ENCODE data around the gene SPSB3. TPM values are rescaled to one million over a fixed set of nuclear protein-coding genes. Genes with fewer than 3 reads are reported as not detected.
A peak's percentile ranks its signal among the peaks of the same experiment; 100 is the strongest.

The SPSB3 gene
- total and polyA plus RNA-seq, 2 experiments from 2014 or later = 96.4 to 101 TPM

- H3K4me1 ChIP-seq (ENCODE audit: low read depth) = peaks cover 17% of the 10 kb centered on the region
- no peaks in the 10 kb centered on the region for H3K9me3 ChIP-seq (ENCODE audit: low read depth)
- no peaks in the 10 kb centered on the region for H3K27me3 ChIP-seq
- H3K4me3 ChIP-seq = peak within 1 kb of the TSS; percentile 83
- peak; percentile 93 to 97 for DNase-seq (ENCODE audit: low read depth in 1 of 2, low spot score in 1 of 2)
- peaks cover 3% of the 10 kb centered on the region for H3K36me3 ChIP-seq
- TF ChIP-seq, protein P1, sequence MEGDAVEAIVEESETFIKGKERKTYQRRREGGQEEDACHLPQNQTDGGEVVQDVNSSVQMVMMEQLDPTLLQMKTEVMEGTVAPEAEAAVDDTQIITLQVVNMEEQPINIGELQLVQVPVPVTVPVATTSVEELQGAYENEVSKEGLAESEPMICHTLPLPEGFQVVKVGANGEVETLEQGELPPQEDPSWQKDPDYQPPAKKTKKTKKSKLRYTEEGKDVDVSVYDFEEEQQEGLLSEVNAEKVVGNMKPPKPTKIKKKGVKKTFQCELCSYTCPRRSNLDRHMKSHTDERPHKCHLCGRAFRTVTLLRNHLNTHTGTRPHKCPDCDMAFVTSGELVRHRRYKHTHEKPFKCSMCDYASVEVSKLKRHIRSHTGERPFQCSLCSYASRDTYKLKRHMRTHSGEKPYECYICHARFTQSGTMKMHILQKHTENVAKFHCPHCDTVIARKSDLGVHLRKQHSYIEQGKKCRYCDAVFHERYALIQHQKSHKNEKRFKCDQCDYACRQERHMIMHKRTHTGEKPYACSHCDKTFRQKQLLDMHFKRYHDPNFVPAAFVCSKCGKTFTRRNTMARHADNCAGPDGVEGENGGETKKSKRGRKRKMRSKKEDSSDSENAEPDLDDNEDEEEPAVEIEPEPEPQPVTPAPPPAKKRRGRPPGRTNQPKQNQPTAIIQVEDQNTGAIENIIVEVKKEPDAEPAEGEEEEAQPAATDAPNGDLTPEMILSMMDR (IDR thresholded peaks at IDR 0.05; ENCODE audit: low read depth, low read length) = no peak
- H3K27ac ChIP-seq = peak within 1 kb of the TSS; percentile 92
Measured at GRCh38 chr16:1826691-1827573, 44.6 kb upstream of the SPSB3 start, which contains the start of the genes FAHD1 and HAGH. FAHD1 (plus strand) TSS chr16:1827206; CDS start chr16:1827239, 33 bp downstream. HAGH (minus strand) TSS chr16:1826825; CDS start chr16:1826787, 38 bp downstream.

- H3K9me3 ChIP-seq (ENCODE audit: low read depth) = no peaks in the 10 kb centered on the region
- peak overlapping the region; percentile 92 for H3K27ac ChIP-seq
- DNase-seq (ENCODE audit: low read depth in 1 of 2, low spot score in 1 of 2) = peak; percentile 11 to 82
Measured at GRCh38 chr16:1825864-1826690, 43.7 kb upstream of the SPSB3 start.

GRCh38 chr16:1825381-1825863 lies 43.1 kb upstream of the SPSB3 start:
- peak overlapping the region; percentile 92 for H3K27ac ChIP-seq
- H3K4me3 ChIP-seq = peak overlapping the region; percentile 83
- H3K27me3 ChIP-seq = no peaks in the 10 kb centered on the region
- DNase-seq (ENCODE audit: low read depth in 1 of 2, low spot score in 1 of 2) = no peak
- TF ChIP-seq, protein P1 (IDR thresholded peaks at IDR 0.05; ENCODE audit: low read depth, low read length) = no peak
- no peaks in the 10 kb centered on the region for H3K9me3 ChIP-seq (ENCODE audit: low read depth)
- H3K4me1 ChIP-seq (ENCODE audit: low read depth) = peaks cover 17% of the 10 kb centered on the region
- peaks cover 3% of the 10 kb centered on the region for H3K36me3 ChIP-seq

More at GRCh38 chr16:1825864-1826690, 43.7 kb upstream of the SPSB3 start:
- peak overlapping the region; percentile 83 for H3K4me3 ChIP-seq
- H3K27me3 ChIP-seq = no peaks in the 10 kb centered on the region
- H3K4me1 ChIP-seq (ENCODE audit: low read depth) = peaks cover 17% of the 10 kb centered on the region
- H3K36me3 ChIP-seq = peaks cover 3% of the 10 kb centered on the region
- TF ChIP-seq, protein P1 (IDR thresholded peaks at IDR 0.05; ENCODE audit: low read depth, low read length) = no peak

GRCh38 chr16:1823821-1824220 lies 41.5 kb upstream of the SPSB3 start:
- Histone ChIP-seq H3K27ac (no peak overlapping the region), H3K4me3 (no peak overlapping the region), H3K36me3 (peaks cover 9% of the 10 kb centered on the region), H3K27me3 (no peaks in the 10 kb centered on the region), H3K4me1 (ENCODE audit: low read depth) (peaks cover 14% of the 10 kb centered on the region), H3K9me3 (ENCODE audit: low read depth) (no peaks in the 10 kb centered on the region)
- TF ChIP-seq, protein P1 (IDR thresholded peaks at IDR 0.05; ENCODE audit: low read depth, low read length) = peak; percentile 35
- peak; percentile 58 to 70 for DNase-seq (ENCODE audit: low read depth in 1 of 2, low spot score in 1 of 2)

DNA sequence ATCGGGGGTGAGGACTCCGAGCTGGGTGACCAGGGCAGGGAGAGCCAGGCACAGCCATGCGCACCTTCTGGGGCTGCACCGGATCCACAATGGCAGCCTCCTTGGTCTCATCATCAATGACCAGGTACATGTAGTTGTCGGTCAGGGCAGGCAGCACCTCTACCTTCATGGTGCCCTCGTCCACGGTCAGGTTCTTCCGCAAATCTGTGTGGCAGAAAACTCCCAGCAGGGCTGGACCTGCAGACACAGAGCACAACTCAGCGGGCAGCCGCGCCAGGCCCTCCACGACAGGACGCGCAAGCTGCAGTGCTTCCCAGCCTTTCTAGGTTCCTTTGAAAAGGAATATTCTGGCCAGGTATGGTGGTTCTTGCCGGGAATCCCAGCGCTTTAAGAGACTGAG lies 40.4 kb upstream of the SPSB3 start:
- TF ChIP-seq, protein P1 (IDR thresholded peaks at IDR 0.05; ENCODE audit: low read depth, low read length) = no peak
- Histone ChIP-seq H3K27ac (no peak overlapping the region), H3K4me3 (no peak overlapping the region), H3K9me3 (ENCODE audit: low read depth) (no peaks in the 10 kb centered on the region), H3K27me3 (no peaks in the 10 kb centered on the region), H3K4me1 (ENCODE audit: low read depth) (peaks cover 5% of the 10 kb centered on the region), H3K36me3 (peaks cover 9% of the 10 kb centered on the region)
- no peak for DNase-seq (ENCODE audit: low read depth in 1 of 2, low spot score in 1 of 2)
